ENCODE data around the gene LUC7L3.

- TF ChIP-seq YY1 (IDR thresholded peaks at IDR 0.05; ENCODE audit: insufficient read depth, insufficient read length) (no peak), ZNF274 (IDR thresholded peaks at IDR 0.05; ENCODE audit: low read depth, low read length) (no peak), SUZ12 (IDR thresholded peaks at IDR 0.05; ENCODE audit: extremely low read depth, insufficient read depth, insufficient read length) (no peak)
These were observed 73.6 kb downstream of the LUC7L3 start for GRCh38 chr17:50793007-50793406.
